ENCODE measurements around the gene CPNE8.

DNA sequence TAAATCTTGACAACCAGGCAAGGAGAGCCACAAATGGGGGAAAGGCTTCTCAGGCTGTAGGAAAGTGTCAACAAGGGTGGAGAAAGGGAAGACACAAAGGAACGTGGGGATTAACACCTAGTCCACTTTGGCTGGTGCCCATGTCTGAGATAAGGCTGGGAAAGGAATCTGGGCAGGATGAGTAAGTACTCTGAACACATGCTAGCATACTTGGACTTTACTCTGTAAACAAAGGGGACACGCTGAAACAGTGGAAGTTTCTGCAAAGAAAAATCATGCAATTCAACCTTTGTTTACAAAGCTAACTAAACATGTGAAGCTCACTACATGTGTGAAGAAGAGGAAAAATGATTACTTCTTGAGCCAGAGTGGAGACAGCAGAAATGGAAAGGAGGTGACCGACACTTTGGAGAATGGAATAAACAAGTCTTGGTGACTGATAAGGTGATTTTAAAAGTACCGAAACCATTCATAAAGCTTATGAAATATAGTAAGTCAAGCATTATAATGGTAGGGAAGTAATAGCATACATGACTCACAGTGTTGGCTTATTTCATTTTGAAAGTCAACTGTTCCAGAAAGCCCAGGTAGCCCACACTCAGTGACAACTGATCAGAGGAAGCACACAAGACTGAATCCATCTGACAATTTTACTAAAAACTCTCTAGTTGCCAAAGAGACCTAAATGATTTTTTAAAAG lies 13.2 kb downstream of the CPNE8 start:
- TF ChIP-seq CTCF (IDR thresholded peaks at IDR 0.05) (no peak), POLR2A (IDR thresholded peaks at IDR 0.05) (no peak)
